Suprapubic skin (tissue), 3 donors: ENCODE data around the gene FGF3.

Experiments used
- POLR2A ChIP-seq, 2 donors: fragments of 450-650 bp; IDR thresholded peaks; one replicate each; pipeline ENCODE4 v1.6.1; 2017; ENCODE audit warnings: antibody characterized with exemption in 2 of 2, mild to moderate bottlenecking in 2 of 2, moderate library complexity in 2 of 2
- TF ChIP-seq, protein P1 (sequence below), 2 donors: fragments of 200-600 bp in 1 of 2; fragments of 450-650 bp in 1 of 2; sonication (generic) in 1 of 2; IDR thresholded peaks; one replicate each; pipeline ENCODE4 v1.5.1; 2016 to 2019; ENCODE audit warnings: antibody characterized with exemption in 2 of 2, mild to moderate bottlenecking in 1 of 2, moderate library complexity in 1 of 2

DNA sequence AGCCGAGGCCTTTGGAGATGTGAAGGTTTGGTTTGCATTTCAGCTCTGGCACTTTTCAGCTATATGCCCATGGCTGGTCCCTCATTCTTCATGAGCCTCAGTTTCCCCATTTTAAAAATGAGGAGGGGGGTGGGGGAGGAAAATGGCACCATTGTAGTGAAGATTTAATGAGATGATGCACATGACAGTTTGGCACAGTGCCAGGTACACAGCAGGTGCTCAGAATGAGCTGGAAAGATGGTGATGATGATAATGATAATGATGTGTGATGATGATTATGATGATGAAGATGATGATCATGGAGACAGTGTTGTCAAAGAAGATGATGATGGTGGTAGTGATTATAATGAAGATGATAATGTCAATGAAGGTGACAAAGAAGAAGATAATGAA lies 24.3 kb upstream of the FGF3 start:
- no peak for TF ChIP-seq POLR2A (IDR thresholded peaks at IDR 0.05)
- TF ChIP-seq, protein P1, sequence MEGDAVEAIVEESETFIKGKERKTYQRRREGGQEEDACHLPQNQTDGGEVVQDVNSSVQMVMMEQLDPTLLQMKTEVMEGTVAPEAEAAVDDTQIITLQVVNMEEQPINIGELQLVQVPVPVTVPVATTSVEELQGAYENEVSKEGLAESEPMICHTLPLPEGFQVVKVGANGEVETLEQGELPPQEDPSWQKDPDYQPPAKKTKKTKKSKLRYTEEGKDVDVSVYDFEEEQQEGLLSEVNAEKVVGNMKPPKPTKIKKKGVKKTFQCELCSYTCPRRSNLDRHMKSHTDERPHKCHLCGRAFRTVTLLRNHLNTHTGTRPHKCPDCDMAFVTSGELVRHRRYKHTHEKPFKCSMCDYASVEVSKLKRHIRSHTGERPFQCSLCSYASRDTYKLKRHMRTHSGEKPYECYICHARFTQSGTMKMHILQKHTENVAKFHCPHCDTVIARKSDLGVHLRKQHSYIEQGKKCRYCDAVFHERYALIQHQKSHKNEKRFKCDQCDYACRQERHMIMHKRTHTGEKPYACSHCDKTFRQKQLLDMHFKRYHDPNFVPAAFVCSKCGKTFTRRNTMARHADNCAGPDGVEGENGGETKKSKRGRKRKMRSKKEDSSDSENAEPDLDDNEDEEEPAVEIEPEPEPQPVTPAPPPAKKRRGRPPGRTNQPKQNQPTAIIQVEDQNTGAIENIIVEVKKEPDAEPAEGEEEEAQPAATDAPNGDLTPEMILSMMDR (IDR thresholded peaks at IDR 0.05), result no peak
